KMS-11 (cell line): ENCODE results near the gene CAMTA1.

Source experiments
- H2AFZ ChIP-seq: fragments of 200-600 bp; sonication (generic); 2 replicates; pipeline ENCODE4 v1.6.1; 2016; ENCODE audit warnings: antibody characterized with exemption, mixed run types, low read depth
- H3K27ac ChIP-seq: fragments of 200-600 bp; sonication (generic); 2 replicates; pipeline ENCODE4 v1.6.1; 2016; ENCODE audit warnings: mild to moderate bottlenecking, mixed run types
- H3K27me3 ChIP-seq: fragments of 200-600 bp; sonication (generic); 2 replicates; pipeline ENCODE4 v1.6.1; 2017; ENCODE audit warnings: mild to moderate bottlenecking, low read depth, mixed run types, moderate library complexity; ENCODE audit not compliant: insufficient read depth
- H3K36me3 ChIP-seq: fragments of 200-600 bp; sonication (generic); 2 replicates; pipeline ENCODE4 v1.6.1; 2017; ENCODE audit warnings: mild to moderate bottlenecking, mixed run types; ENCODE audit not compliant: insufficient read depth
- H3K4me1 ChIP-seq: fragments of 200-600 bp; sonication (generic); 2 replicates; pipeline ENCODE4 v1.6.1; 2016; ENCODE audit warnings: mild to moderate bottlenecking, low read depth, mixed run types; ENCODE audit not compliant: poor library complexity, severe bottlenecking
- H3K4me2 ChIP-seq: fragments of 200-600 bp; sonication (generic); 2 replicates; pipeline ENCODE4 v1.7.0; 2016; ENCODE audit warnings: mild to moderate bottlenecking, mixed run types
- H3K4me3 ChIP-seq: fragments of 200-600 bp; sonication (generic); IDR thresholded peaks from 2 replicates; pipeline ENCODE4 v1.6.1; 2017; ENCODE audit warnings: low read depth, low read length, mixed read lengths; ENCODE audit not compliant: insufficient read depth
- H3K79me2 ChIP-seq: fragments of 200-600 bp; sonication (generic); 2 replicates; pipeline ENCODE4 v1.6.1; 2016; ENCODE audit warnings: low read depth, mixed run types; ENCODE audit not compliant: insufficient read depth
- H3K9ac ChIP-seq: fragments of 200-600 bp; sonication (generic); 2 replicates; pipeline ENCODE4 v1.6.1; 2016; ENCODE audit warnings: mild to moderate bottlenecking, mixed run types
- H4K20me1 ChIP-seq: fragments of 200-600 bp; sonication (generic); 2 replicates; pipeline ENCODE4 v1.6.1; 2016; ENCODE audit warnings: mild to moderate bottlenecking, mixed run types; ENCODE audit not compliant: insufficient read depth
- TF ChIP-seq, protein P1 (sequence below): fragments of 200-600 bp; sonication (generic); conservative IDR thresholded peaks from 2 replicates; pipeline ENCODE4 v1.6.1; 2017; ENCODE audit warnings: low read depth, mild to moderate bottlenecking, antibody characterized with exemption, low read length, moderate library complexity, mixed read lengths

CAMTA1 gene

DNA sequence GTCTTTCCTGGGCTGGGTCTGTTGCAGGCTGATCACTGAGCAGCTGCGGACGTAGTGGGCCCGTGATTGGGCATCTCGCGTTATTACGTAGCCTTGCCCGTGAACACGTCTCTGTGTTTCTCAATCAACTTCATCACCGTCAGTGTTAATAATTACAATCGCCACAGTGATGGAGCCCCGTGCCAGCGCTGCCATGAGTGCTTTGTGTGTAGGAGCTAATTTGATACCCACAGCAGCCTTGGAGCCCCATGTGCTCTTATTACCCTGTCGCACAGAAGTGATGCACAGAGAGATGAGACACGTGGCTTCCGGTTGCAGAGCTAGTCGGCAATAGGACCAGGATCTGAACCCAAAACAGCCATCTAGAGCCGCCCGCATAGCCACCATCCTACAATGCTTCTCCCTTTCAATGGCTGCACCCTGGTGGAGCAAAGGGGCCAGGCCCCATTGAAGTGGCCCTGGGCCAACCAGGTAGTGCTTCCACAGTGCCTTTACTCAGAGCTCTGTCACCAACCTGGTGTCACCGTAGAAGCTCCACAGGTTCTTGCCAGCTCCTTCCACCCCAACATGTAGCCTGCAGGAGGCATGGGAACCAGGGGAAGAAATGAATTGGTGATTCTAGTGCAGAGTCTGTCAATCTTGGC lies 587.3 kb downstream of the CAMTA1 start:
- Histone ChIP-seq H4K20me1 (no peaks in the 10 kb centered on the region), H3K79me2 (no peaks in the 10 kb centered on the region), H3K4me1 (no peaks in the 10 kb centered on the region), H2AFZ (no peak overlapping the region), H3K36me3 (no peaks in the 10 kb centered on the region), H3K9ac (no peak overlapping the region), H3K27me3 (peaks cover 11% of the 10 kb centered on the region), H3K4me2 (no peak overlapping the region), H3K4me3 (no peak overlapping the region), H3K27ac (no peak overlapping the region)
- TF ChIP-seq, protein P1, sequence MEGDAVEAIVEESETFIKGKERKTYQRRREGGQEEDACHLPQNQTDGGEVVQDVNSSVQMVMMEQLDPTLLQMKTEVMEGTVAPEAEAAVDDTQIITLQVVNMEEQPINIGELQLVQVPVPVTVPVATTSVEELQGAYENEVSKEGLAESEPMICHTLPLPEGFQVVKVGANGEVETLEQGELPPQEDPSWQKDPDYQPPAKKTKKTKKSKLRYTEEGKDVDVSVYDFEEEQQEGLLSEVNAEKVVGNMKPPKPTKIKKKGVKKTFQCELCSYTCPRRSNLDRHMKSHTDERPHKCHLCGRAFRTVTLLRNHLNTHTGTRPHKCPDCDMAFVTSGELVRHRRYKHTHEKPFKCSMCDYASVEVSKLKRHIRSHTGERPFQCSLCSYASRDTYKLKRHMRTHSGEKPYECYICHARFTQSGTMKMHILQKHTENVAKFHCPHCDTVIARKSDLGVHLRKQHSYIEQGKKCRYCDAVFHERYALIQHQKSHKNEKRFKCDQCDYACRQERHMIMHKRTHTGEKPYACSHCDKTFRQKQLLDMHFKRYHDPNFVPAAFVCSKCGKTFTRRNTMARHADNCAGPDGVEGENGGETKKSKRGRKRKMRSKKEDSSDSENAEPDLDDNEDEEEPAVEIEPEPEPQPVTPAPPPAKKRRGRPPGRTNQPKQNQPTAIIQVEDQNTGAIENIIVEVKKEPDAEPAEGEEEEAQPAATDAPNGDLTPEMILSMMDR = no peak

DNA sequence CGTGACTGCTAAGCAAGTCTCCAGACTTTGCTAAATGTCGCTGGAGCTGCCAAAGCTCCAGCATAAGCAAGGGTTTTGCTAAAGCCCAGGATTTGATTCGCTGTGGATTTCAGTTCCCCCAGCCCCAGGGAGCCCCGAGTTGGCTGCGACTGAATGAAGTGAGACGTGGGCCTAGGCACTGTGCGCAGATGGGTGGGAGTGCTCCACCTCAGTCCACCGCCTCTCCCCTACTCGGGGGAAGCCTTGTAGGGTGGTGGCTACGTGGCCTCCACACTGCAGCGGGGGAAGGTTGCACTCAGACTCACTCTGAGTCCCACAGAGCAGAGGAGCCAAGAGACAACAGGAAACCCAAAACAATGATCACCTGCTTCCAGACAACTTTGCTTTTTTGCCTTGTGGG lies 588.0 kb downstream of the CAMTA1 start:
- Histone ChIP-seq H3K9ac (no peak overlapping the region), H3K36me3 (no peaks in the 10 kb centered on the region), H4K20me1 (no peaks in the 10 kb centered on the region), H3K4me2 (no peak overlapping the region), H3K79me2 (no peaks in the 10 kb centered on the region), H3K4me1 (no peaks in the 10 kb centered on the region), H3K27ac (no peak overlapping the region), H3K27me3 (peaks cover 18% of the 10 kb centered on the region), H2AFZ (no peak overlapping the region), H3K4me3 (no peak overlapping the region)
- TF ChIP-seq, protein P1 = no peak

DNA sequence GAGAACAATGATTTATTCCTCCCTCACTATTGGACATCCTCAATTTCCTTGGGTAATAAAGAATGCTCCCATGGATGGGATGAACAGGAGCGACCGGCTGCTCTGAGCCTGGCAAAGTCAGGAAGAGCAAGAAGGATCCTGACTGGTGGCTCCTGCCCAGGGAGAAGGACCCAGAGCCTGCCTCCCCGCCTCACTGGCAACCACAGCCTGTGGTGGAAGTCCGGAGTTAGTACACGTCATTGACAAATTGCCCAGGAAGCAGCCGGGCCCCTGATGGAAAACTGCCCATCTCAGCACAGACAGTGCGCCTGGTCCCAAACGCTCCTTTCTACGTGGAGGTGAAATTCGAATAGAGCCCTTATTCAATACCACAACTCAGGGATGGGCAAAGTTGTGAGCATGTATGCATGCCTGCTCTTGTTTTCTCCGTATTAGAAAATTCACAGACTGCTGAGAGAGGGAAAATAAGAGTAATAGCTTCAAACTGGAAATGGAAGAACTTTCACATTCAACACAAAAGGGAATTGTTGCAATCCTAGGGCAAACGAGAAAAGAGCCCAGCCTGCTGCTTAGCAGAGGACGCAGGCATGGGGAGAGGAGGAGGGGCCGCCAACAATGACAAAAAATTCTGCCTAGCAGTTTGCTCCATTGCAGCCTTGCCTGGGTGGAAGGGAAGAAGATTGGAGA lies 588.8 kb downstream of the CAMTA1 start:
- H3K27me3 ChIP-seq = peaks cover 26% of the 10 kb centered on the region
- H2AFZ ChIP-seq = no peak overlapping the region
- no peaks in the 10 kb centered on the region for H3K4me1 ChIP-seq
- H3K4me3 ChIP-seq = no peak overlapping the region
- H3K79me2 ChIP-seq = no peaks in the 10 kb centered on the region
- H3K4me2 ChIP-seq = no peak overlapping the region
- H4K20me1 ChIP-seq = no peaks in the 10 kb centered on the region
- TF ChIP-seq, protein P1 = no peak
- H3K9ac ChIP-seq = no peak overlapping the region
- H3K27ac ChIP-seq = no peak overlapping the region
- no peaks in the 10 kb centered on the region for H3K36me3 ChIP-seq

DNA sequence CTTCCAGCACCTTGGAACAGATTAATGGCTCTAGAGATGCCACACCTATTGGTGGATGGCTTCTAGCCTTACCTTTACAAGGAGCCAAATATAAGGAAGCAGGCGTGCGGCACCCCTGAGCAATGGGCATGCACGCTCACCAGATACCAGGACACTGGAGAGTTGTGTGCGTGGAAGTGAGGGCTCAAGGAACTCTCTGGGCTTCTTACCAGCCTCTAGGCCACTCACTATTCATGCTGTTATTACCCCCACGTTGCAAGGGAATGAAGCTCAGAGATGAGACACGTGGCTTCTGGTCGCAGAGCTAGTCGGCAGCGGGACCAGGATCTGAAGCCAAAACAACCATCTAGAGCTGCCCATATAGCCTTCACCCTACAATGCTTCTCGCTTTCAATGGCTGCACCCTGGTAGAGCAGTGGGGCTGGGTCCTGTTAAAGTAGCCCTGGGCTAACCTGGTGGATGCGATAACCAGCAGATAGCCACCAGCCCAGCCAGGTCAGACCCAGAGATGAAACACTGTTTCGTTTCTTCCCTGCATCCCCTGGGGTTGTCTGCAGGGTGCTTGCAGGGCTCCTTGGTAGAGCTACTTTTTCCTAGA lies 589.4 kb downstream of the CAMTA1 start:
- H3K27ac ChIP-seq = no peak overlapping the region
- no peak overlapping the region for H3K4me3 ChIP-seq
- no peaks in the 10 kb centered on the region for H3K79me2 ChIP-seq
- peaks cover 32% of the 10 kb centered on the region for H3K27me3 ChIP-seq
- no peak overlapping the region for H2AFZ ChIP-seq
- H4K20me1 ChIP-seq = no peaks in the 10 kb centered on the region
- TF ChIP-seq, protein P1 = no peak
- H3K4me1 ChIP-seq = no peaks in the 10 kb centered on the region
- no peak overlapping the region for H3K4me2 ChIP-seq
- no peaks in the 10 kb centered on the region for H3K36me3 ChIP-seq
- no peak overlapping the region for H3K9ac ChIP-seq
